Stimulated activated CD8-positive, alpha-beta memory T cell treated with anti-CD3 and anti-CD28 coated beads, Interleukin-15, amount 100 ng/mL, for 4 hours (primary cell): ENCODE results near the gene PARM1.

Experiments
- DNase-seq, 2 donors: peaks; one replicate each; pipeline ENCODE4 v3.0.0-alpha.2; 2020; ENCODE audit warnings: low read depth in 2 of 2

The PARM1 gene

DNA sequence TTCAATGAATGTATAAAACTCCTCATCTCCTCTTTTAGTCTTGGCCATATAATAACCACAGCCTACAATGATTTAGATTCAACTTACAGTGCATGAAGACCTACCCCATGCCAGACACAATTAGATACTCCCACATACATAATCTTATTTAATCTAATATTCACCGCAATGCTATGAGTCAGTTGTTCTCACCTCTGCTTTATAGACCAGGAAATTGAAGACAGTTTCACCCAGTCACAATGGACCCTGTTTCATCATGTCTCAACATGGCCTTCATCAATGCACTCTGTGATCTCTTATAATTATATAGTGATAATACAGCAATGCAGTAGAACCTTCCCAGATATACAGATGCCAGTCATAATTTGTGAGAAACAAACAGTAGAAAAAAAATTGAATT is 148.6 kb downstream of the PARM1 start:
- DNase-seq = no peak

DNA sequence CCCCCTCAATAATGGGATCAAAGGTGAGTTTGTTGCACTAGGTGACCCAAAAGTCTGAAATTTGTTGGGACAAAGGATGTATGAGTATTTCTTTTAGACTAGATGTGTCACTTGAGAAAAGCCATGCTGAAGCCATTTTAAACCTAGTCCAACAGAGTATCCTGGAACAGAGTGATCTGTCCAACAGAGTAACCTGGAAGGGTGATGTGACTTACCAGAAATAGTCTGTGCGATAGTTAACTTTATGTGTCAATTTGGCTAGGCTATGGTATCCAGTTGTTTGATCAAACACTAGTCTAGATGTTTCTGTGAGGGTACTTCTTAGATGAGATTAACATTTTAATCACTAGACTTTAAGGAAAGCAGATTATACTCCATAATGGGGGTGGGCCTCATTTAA is 154.5 kb downstream of the PARM1 start:
- no peak for DNase-seq

DNA sequence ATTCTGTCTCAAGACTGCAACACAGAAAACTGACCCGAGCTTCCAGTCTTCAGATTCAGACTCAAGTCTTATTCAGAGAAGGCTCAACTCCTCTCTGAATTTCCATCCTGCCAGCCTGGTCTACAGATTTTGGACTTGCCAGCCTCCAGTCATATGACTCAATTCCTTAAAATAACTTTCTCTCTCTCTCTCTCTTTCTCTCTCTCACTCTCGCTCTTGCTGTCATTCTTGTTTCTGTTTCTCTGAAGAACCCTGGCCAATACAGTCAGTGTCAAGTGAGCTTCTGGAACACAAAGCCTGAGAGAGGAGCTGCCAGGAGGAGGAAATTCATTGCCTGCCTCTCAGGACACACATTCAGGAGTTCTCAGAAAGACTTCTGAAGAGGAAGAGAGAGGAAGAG is 154.9 kb downstream of the PARM1 start:
- DNase-seq = no peak

DNA sequence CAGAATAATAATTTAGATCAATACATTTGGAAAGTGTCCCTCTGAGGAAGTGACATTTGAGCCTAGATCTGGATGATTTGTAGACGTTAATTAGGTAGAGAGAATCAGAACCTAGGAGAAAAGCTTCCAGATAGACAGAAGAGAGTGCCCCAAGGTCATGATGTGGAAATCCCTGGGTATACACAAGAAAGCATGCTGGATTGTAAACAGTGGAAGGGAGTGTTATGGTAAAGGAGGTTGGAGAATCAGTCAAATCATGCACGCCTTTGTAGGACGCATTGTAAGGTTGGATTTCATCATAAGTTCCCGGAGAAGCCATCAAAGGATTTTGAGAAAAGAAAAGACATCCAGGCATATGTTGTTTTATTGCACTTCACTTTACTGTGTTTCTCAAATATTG is 156.3 kb downstream of the PARM1 start:
- DNase-seq = no peak

DNA sequence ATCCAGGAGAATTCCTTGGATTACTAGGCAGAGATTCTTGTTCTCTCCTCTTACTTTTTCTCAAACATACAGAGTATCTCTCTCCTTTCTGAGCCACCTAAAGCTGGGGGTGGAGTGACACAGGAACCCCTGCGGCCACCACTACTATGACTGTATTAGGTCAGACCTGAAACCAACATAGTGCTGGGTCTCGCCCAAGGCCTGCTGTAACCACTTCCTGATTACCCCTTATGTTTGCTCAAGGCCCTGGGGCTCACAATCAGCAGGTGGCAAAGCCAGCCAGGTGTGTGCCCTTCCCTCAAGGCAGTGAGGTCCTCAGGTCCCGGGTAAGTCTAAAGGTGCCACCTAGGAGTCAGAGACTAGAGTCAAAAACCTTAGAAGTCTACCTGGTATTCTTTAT is 166.4 kb downstream of the PARM1 start:
- no peak for DNase-seq
